Heart left ventricle (tissue), 16 donors: ENCODE data around the gene CHD9. TPM values are rescaled to one million over a fixed set of nuclear protein-coding genes. Genes with fewer than 3 reads are reported as not detected.

Experiments
- ATAC-seq, 4 donors: fragments of 200-7000 bp; cut with Tn5 transposase; one replicate each; pipeline ENCODE4 v1.9.1; 2020 to 2022; ENCODE audit warnings: moderate library complexity in 4 of 4, mild to moderate bottlenecking in 3 of 4, moderate number of reproducible peaks in 1 of 4
- DNase-seq, 5 donors: peaks; one replicate each; pipeline ENCODE4 v3.0.0-alpha.2; 2020
- H3K27ac ChIP-seq, 12 donors: fragments of 200-600 bp; sonication (generic) in 4 of 12; one replicate each; pipeline versions ENCODE4 v1.5.0 to v1.8.0; 2016 to 2022; ENCODE audit warnings: mild to moderate bottlenecking in 2 of 12
- H3K27me3 ChIP-seq, 9 donors: fragments of 200-600 bp; sonication (generic) in 2 of 9; one replicate each; pipeline versions ENCODE4 v1.5.1 to v1.8.0; 2016 to 2022; ENCODE audit warnings: mild to moderate bottlenecking in 3 of 9
- H3K36me3 ChIP-seq, 9 donors: fragments of 200-600 bp; sonication (generic) in 2 of 9; one replicate each; pipeline versions ENCODE4 v1.5.0 to v1.8.0; 2018 to 2022; ENCODE audit warnings: mild to moderate bottlenecking in 2 of 9
- H3K4me1 ChIP-seq, 12 donors: fragments of 200-600 bp; sonication (generic) in 4 of 12; one replicate each; pipeline versions ENCODE4 v1.5.0 to v1.8.0; 2016 to 2022; ENCODE audit warnings: mild to moderate bottlenecking in 3 of 12
- H3K4me3 ChIP-seq, 12 donors: fragments of 200-600 bp; sonication (generic) in 4 of 12; one replicate each; pipeline versions ENCODE4 v1.5.0 to v1.8.0; 2017 to 2022; ENCODE audit warnings: mild to moderate bottlenecking in 9 of 12, moderate library complexity in 4 of 12
- H3K9me3 ChIP-seq, 12 donors: fragments of 200-600 bp; sonication (generic) in 4 of 12; one replicate each; pipeline versions ENCODE4 v1.5.0 to v1.8.0; 2016 to 2022; ENCODE audit warnings: mild to moderate bottlenecking in 1 of 12
- POLR2A ChIP-seq, 2 donors: fragments of 450-650 bp; IDR thresholded peaks; one replicate each; pipeline ENCODE4 v1.6.1; 2017; ENCODE audit warnings: antibody characterized with exemption in 2 of 2, mild to moderate bottlenecking in 2 of 2, moderate library complexity in 2 of 2
- WGBS, 4 donors: extraction: QIAGEN DNeasy Blood & Tissue Kit in 2 of 4; methylation state at CpG; one replicate each; pipeline versions ENCODE4 v1.1.5 to v1.1.7; 2013 to 2018; 5-methylcytosine and 5-hydroxymethylcytosine counted together
- intact Hi-C, 10 donors: fragments of 100-400 bp; cut with DNase I; formaldehyde crosslinking; loops; one replicate each; pipeline versions ENCODE4 v1.11.1 to v1.14.2; 2022
- polyA plus RNA-seq, 2 donors: library from polyadenylated mRNA; stranded (reverse); fragments of 200-250 nt; gene quantifications; one replicate each; pipeline ENCODE4 v1.2.3, GENCODE V29; 2013
- total RNA-seq, 9 donors: library from RNA; depleted of rRNA in 2 of 9; stranded (reverse); fragments of >200 nt in 2 of 9; fragmentation: NEBNext Ultra II Directional in 3 of 9; extraction: Animal tissue kit (Norgen Biotek cat#: 25700) in 3 of 9; gene quantifications; one replicate each; pipeline versions ENCODE4 v1.1.0 to v1.2.4, GENCODE V29; 2016 to 2023
- TF ChIP-seq, protein P1 (sequence below), 12 donors: fragments of 200-600 bp; sonication (generic) in 4 of 12; IDR thresholded peaks; one replicate each; pipeline versions ENCODE4 v1.5.0 to v1.8.0; 2018 to 2022; ENCODE audit warnings: antibody characterized with exemption in 12 of 12, mild to moderate bottlenecking in 5 of 12
- donor health status: ischemic (EF 13 %, LVEDD 7.1; RV severe dilation, severe dysfunction).
- donor health status: healthy with polysubstance abuse.
- donor health status: DM: no; HTN: yes; CAD: no.
- donor health status: DM: no; HTN: no; CAD: no.
- donor health status: ischemic (EF 25% LVEDD 6.9; RV normal size, moderate dysfunction).
- donor health status: ischemic (EF 25% LVEDD 5.7; RV mildly dilated, moderate dysfunction).
- donor health status: healthy.
- donor health status: DM: yes; HTN: yes; CAD: no.
- donor health status: ischemic (EF 35%, LVEDD 5.7; RV mildly dilated, moderate dysfunction).
- donor health status: nonischemic (EF 11% LVEDD 7.7; RV severe dilation, severe dysfunction).
- donor health status: DM: yes; HTN: yes; CAD: no.
- donor health status: PGD.
- donor health status: ischemic (EF 29% LVEDD 5.4; RV normal size, mild dysfunction).
- donor health status: nonischemic (EF 23%, LVEDD 6.1; RV moderate dilation, normal function).

CHD9 gene
- total and polyA plus RNA-seq, 11 donors: 11.8 to 56.2 (median 41.3) TPM

DNA sequence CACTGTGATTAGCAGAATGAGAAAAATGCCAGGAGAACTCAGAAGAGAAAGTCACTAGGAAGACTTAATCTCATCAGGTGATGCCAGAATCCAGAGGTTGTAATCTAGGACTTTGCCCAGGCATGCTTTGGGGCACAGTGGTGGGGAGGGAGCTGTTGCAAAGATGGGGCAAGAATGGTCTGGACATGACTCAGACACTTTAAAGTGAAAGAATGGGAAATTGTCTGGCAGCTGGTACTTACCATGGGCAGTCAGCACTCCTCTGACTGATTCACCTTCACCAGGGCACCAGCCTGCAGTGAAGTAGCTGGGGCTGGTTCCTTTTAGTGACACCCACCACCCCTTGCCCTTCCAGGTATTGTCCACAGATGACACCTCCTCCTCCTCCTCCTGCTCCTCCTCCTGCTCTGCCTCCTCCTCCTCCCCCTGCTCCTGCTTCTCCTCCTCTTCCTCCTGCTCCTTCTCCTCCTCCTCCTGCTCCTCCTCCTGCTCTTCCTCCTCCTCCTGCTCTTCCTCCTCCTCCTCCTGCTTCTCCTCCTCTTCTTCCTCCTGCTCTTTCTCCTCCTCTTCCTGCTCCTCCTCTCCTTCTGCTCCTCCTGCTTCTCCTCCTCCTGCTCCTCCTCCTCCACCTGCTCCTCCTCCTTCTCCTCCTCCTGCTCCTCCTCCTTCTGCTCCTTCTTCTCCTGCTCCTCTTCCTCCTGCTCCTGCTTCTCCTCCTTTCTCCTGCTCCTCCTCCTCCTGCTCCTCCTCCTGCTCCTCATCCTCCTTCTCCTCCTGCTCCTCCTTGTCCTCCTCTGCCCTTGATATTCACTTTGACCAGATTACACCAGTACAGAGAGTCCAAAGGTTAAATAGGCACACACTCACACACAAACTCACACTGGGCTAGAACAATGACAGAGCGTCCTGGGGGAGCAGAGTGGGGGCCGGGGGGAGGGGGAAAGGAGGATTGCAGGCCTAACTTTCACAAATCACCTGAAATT is 2.0 kb upstream of the CHD9 start, which contains the start of gene CHD9NB:
CHD9NB (minus strand) TSS at position 379 of the 983 bp plus-strand sequence. CDS start 8,739 bp downstream, outside the sequence.
- peak within 1 kb of the TSS in 3 of 12 donors; percentile 13 to 40 (median 24) for H3K27ac ChIP-seq
- WGBS, 4 donors: 47 to 62% (median 52%) methylated on average over 2 of the region's 2 CpGs
- H3K4me3 ChIP-seq: no peak within 1 kb of the TSS
- H3K4me1 ChIP-seq: peaks cover 0 to 35% (median 23%) of the 10 kb centered on the region in 12 donors
- TF ChIP-seq POLR2A (IDR thresholded peaks at IDR 0.05): no peak
- TF ChIP-seq, protein P1, sequence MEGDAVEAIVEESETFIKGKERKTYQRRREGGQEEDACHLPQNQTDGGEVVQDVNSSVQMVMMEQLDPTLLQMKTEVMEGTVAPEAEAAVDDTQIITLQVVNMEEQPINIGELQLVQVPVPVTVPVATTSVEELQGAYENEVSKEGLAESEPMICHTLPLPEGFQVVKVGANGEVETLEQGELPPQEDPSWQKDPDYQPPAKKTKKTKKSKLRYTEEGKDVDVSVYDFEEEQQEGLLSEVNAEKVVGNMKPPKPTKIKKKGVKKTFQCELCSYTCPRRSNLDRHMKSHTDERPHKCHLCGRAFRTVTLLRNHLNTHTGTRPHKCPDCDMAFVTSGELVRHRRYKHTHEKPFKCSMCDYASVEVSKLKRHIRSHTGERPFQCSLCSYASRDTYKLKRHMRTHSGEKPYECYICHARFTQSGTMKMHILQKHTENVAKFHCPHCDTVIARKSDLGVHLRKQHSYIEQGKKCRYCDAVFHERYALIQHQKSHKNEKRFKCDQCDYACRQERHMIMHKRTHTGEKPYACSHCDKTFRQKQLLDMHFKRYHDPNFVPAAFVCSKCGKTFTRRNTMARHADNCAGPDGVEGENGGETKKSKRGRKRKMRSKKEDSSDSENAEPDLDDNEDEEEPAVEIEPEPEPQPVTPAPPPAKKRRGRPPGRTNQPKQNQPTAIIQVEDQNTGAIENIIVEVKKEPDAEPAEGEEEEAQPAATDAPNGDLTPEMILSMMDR (IDR thresholded peaks at IDR 0.05): no peak
- no peaks in the 10 kb centered on the region for H3K27me3 ChIP-seq
- intact Hi-C loops: loop anchor here in 9 of 10 donors (5.0 to 10.0 kb wide), 9 partner anchors 52 to 452 kb away; partner anchors contain the start of gene AKTIP (in 1 of the 9)
- no peaks in the 10 kb centered on the region for H3K9me3 ChIP-seq
- H3K36me3 ChIP-seq: no peaks in the 10 kb centered on the region
- DNase-seq: peak in 1 of 5 donors; percentile 46
- peak in 1 of 4 donors; percentile 18 for ATAC-seq

DNA sequence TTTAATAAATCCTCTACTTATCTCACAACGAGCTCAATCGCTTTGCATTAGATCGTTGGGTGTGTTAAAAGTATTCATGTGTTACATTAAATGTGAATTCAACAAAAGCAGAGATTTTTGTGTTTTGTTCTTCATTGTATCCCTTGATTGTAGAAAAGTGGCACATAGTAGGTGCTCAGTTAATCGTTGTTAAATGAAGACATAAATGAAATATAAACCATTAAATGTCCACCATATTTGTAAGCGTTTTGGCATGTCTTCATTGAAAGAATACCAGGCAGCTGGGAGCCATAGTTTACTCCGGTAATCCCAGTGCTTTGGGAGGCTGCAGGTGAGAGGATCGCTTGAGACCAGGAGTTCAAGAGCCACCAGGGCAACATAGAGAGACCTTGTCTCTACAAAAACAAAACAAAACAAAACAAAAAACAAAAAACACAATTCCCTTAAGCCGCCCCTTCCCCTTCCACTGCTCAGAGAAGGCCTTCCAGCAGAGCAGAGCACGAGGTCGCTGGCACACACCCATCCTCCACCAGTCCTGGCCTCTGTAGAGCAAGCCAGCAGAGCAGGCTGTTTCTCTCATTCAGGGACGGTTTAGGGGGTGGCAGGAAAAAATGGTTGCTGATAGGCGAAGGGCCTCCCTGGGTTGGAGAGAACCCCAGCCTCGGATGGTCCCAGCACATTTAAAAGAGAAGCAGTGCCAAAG is 673 bp upstream of the CHD9 start:
- WGBS, 4 donors: 54 to 60% (median 56%) methylated on average over 13 of the region's 13 CpGs
- peaks cover 0 to 45% (median 29%) of the 10 kb centered on the region in 12 donors for H3K4me1 ChIP-seq
- peak; percentile 49 to 70 (median 56) for DNase-seq

GRCh38 chr16:53055541-53056391 is 975 bp downstream of the CHD9 start:
- peak; percentile 50 to 64 (median 53) for DNase-seq
- WGBS, 4 donors: 39 to 47% (median 43%) methylated on average over 10 of the region's 10 CpGs
- Histone ChIP-seq H3K36me3 (no peaks in the 10 kb centered on the region), H3K9me3 (no peaks in the 10 kb centered on the region), H3K4me1 (peaks cover 0 to 45% (median 29%) of the 10 kb centered on the region in 12 donors), H3K27me3 (no peaks in the 10 kb centered on the region), H3K4me3 (peak overlapping the region; percentile 38 to 93 (median 78)), H3K27ac (peak overlapping the region; percentile 81 to 96 (median 91))
- intact Hi-C loops: loop anchor here (1.0 to 10.0 kb wide), 20 partner anchors 10 to 449 kb away; partner anchors contain the start of gene AKTIP (in 1 of the 10)
- TF ChIP-seq, protein P1 (IDR thresholded peaks at IDR 0.05): no peak
- TF ChIP-seq POLR2A (IDR thresholded peaks at IDR 0.05): no peak
- peak; percentile 31 to 49 (median 35) for ATAC-seq

More for the DNA sequence above, 673 bp upstream of the CHD9 start:
- ATAC-seq: peak in 3 of 4 donors; percentile 35 to 46 (median 37)
- intact Hi-C loops: loop anchor here (2.0 to 10.0 kb wide), 17 partner anchors 45 to 451 kb away; partner anchors contain the start of gene AKTIP (in 1 of the 10)
- TF ChIP-seq, protein P1 (IDR thresholded peaks at IDR 0.05): no peak
- TF ChIP-seq POLR2A (IDR thresholded peaks at IDR 0.05): no peak
- Histone ChIP-seq H3K9me3 (no peaks in the 10 kb centered on the region), H3K4me3 (peak overlapping the region; percentile 38 to 93 (median 78)), H3K36me3 (no peaks in the 10 kb centered on the region), H3K27ac (peak overlapping the region; percentile 81 to 96 (median 91)), H3K27me3 (no peaks in the 10 kb centered on the region)
